ENCODE data around the gene MYOM3. TPM values are rescaled to one million over a fixed set of nuclear protein-coding genes. Genes with fewer than 3 reads are reported as not detected.
"Not testable (repeated sequence)": the region's sequence is repeated elsewhere in the genome, so short reads cannot be mapped to it uniquely, and the experiment has no call there.

The MYOM3 gene
- total RNA-seq, 1 donor from 2014 or later = not detected

- no peak for TF ChIP-seq CTCF (conservative IDR thresholded peaks at IDR 0.05)
- no peak overlapping the region for H3K4me3 Mint-ChIP-seq
- H3K27ac Mint-ChIP-seq (ENCODE audit: unreplicated experiment) = no peak overlapping the region
- DNase-seq (ENCODE audit: low read depth, low spot score) = no peak
- no peaks in the 10 kb centered on the region for H3K27me3 Mint-ChIP-seq (ENCODE audit: low read depth)
- H3K36me3 Mint-ChIP-seq (ENCODE audit: low read depth) = no peaks in the 10 kb centered on the region
- no peaks in the 10 kb centered on the region for H3K9me3 Mint-ChIP-seq
- H3K4me1 Mint-ChIP-seq = peaks cover 2% of the 10 kb centered on the region
These were observed 60.6 kb downstream of the MYOM3 start for GRCh38 chr1:24051206-24051945.

GRCh38 chr1:24049733-24050132 lies 62.2 kb downstream of the MYOM3 start:
- no peaks in the 10 kb centered on the region for H3K9me3 Mint-ChIP-seq
- H3K4me3 Mint-ChIP-seq = no peak overlapping the region

GRCh38 chr1:24048894-24049293 lies 63.0 kb downstream of the MYOM3 start:
- not testable (repeated sequence) for H3K27me3 Mint-ChIP-seq (ENCODE audit: low read depth); H3K27ac Mint-ChIP-seq (ENCODE audit: unreplicated experiment); H3K9me3 Mint-ChIP-seq; DNase-seq (ENCODE audit: low read depth, low spot score); H3K36me3 Mint-ChIP-seq (ENCODE audit: low read depth); H3K4me3 Mint-ChIP-seq; H3K4me1 Mint-ChIP-seq

More at GRCh38 chr1:24049733-24050132, 62.2 kb downstream of the MYOM3 start:
- H3K4me1 Mint-ChIP-seq = peaks cover 9% of the 10 kb centered on the region
- no peak for DNase-seq (ENCODE audit: low read depth, low spot score)
- no peaks in the 10 kb centered on the region for H3K36me3 Mint-ChIP-seq (ENCODE audit: low read depth)
- TF ChIP-seq CTCF (conservative IDR thresholded peaks at IDR 0.05) = no peak
- H3K27me3 Mint-ChIP-seq (ENCODE audit: low read depth) = no peaks in the 10 kb centered on the region
- no peak overlapping the region for H3K27ac Mint-ChIP-seq (ENCODE audit: unreplicated experiment)

GRCh38 chr1:24048205-24048869 lies 63.6 kb downstream of the MYOM3 start:
- Mint-ChIP-seq H3K27ac (ENCODE audit: unreplicated experiment) (no peak overlapping the region), H3K9me3 (no peaks in the 10 kb centered on the region), H3K27me3 (ENCODE audit: low read depth) (no peaks in the 10 kb centered on the region), H3K36me3 (ENCODE audit: low read depth) (no peaks in the 10 kb centered on the region), H3K4me1 (peaks cover 9% of the 10 kb centered on the region), H3K4me3 (no peak overlapping the region)
- TF ChIP-seq CTCF (conservative IDR thresholded peaks at IDR 0.05) = no peak
- no peak for DNase-seq (ENCODE audit: low read depth, low spot score)

GRCh38 chr1:24047110-24047477 lies 64.8 kb downstream of the MYOM3 start:
- Mint-ChIP-seq H3K9me3 (no peaks in the 10 kb centered on the region), H3K27me3 (ENCODE audit: low read depth) (no peaks in the 10 kb centered on the region), H3K27ac (ENCODE audit: unreplicated experiment) (no peak overlapping the region), H3K36me3 (ENCODE audit: low read depth) (no peaks in the 10 kb centered on the region), H3K4me1 (peaks cover 9% of the 10 kb centered on the region), H3K4me3 (no peak overlapping the region)
- TF ChIP-seq CTCF (conservative IDR thresholded peaks at IDR 0.05) = no peak
- no peak for DNase-seq (ENCODE audit: low read depth, low spot score)

GRCh38 chr1:24045771-24046170 lies 66.2 kb downstream of the MYOM3 start:
- no peak for DNase-seq (ENCODE audit: low read depth, low spot score)
- Mint-ChIP-seq H3K27me3 (ENCODE audit: low read depth) (no peaks in the 10 kb centered on the region), H3K9me3 (no peaks in the 10 kb centered on the region), H3K36me3 (ENCODE audit: low read depth) (no peaks in the 10 kb centered on the region), H3K4me3 (no peak overlapping the region), H3K4me1 (peaks cover 9% of the 10 kb centered on the region), H3K27ac (ENCODE audit: unreplicated experiment) (no peak overlapping the region)
- no peak for TF ChIP-seq CTCF (conservative IDR thresholded peaks at IDR 0.05)

GRCh38 chr1:24044672-24045071 lies 67.3 kb downstream of the MYOM3 start:
- H3K27ac Mint-ChIP-seq (ENCODE audit: unreplicated experiment); H3K4me1 Mint-ChIP-seq; H3K4me3 Mint-ChIP-seq; H3K36me3 Mint-ChIP-seq (ENCODE audit: low read depth); DNase-seq (ENCODE audit: low read depth, low spot score); H3K27me3 Mint-ChIP-seq (ENCODE audit: low read depth); H3K9me3 Mint-ChIP-seq: not testable (repeated sequence)

All from neural crest cell (in vitro differentiated cells).